H9 (cell line): ENCODE results near the gene DPYD. TPM values are rescaled to one million over a fixed set of nuclear protein-coding genes. Genes with fewer than 3 reads are reported as not detected.

Experiments used
- DNase-seq: peaks from one replicate; pipeline ENCODE4 v3.0.0-alpha.2; 2017
- H2AFZ ChIP-seq: one replicate; pipeline ENCODE4 v1.6.1; 2013; ENCODE audit warnings: mild to moderate bottlenecking, low read length, control low read depth, moderate library complexity
- H2AK5ac ChIP-seq: 2 replicates; pipeline ENCODE4 v1.6.1; 2013; ENCODE audit warnings: low read length, control low read depth, mixed read lengths; ENCODE audit not compliant: insufficient read length
- H2BK120ac ChIP-seq: one replicate; pipeline ENCODE4 v1.6.1; 2013; ENCODE audit warnings: low read depth, mild to moderate bottlenecking, low read length, control low read depth, inconsistent platforms; ENCODE audit not compliant: poor library complexity, severe bottlenecking
- H2BK12ac ChIP-seq: 2 replicates; pipeline ENCODE4 v1.6.1; 2013; ENCODE audit warnings: low read length, control low read depth, mixed read lengths, low read depth; ENCODE audit not compliant: insufficient read length
- H2BK15ac ChIP-seq: 2 replicates; pipeline ENCODE4 v1.6.1; 2013; ENCODE audit warnings: low read depth, low read length, control low read depth
- H2BK20ac ChIP-seq: one replicate; pipeline ENCODE4 v1.6.1; 2013; ENCODE audit warnings: low read depth, mild to moderate bottlenecking, low read length, control low read depth, inconsistent platforms; ENCODE audit not compliant: poor library complexity, severe bottlenecking
- H2BK5ac ChIP-seq: 2 replicates; pipeline ENCODE4 v1.6.1; 2013; ENCODE audit warnings: low read length, control low read depth, mixed read lengths; ENCODE audit not compliant: insufficient read length
- H3K14ac ChIP-seq: 2 replicates; pipeline ENCODE4 v1.6.1; 2013; ENCODE audit warnings: low read length, control low read depth; ENCODE audit not compliant: insufficient read depth
- H3K18ac ChIP-seq: 2 replicates; pipeline ENCODE4 v1.6.1; 2013; ENCODE audit warnings: low read depth, mild to moderate bottlenecking, mixed read lengths, low read length, control low read depth; ENCODE audit not compliant: insufficient read length
- H3K23ac ChIP-seq: 2 replicates; pipeline ENCODE4 v1.6.1; 2013; ENCODE audit warnings: low read length, control low read depth, mixed read lengths, low read depth; ENCODE audit not compliant: insufficient read length
- H3K23me2 ChIP-seq: 2 replicates; pipeline ENCODE4 v1.6.1; 2013; ENCODE audit warnings: low read depth, mild to moderate bottlenecking, mixed read lengths, low read length, control low read depth; ENCODE audit not compliant: insufficient read length, poor library complexity, severe bottlenecking
- H3K27ac ChIP-seq: 2 replicates; pipeline ENCODE4 v1.5.1; 2013; ENCODE audit warnings: low read length, control low read depth, mixed read lengths, low read depth; ENCODE audit not compliant: insufficient read length
- H3K27me3 ChIP-seq: 2 replicates; pipeline ENCODE4 v1.6.1; 2013; ENCODE audit warnings: low read length, control low read depth, inconsistent platforms; ENCODE audit not compliant: insufficient read depth
- H3K4ac ChIP-seq: 2 replicates; pipeline ENCODE4 v1.6.1; 2013; ENCODE audit warnings: low read depth, mild to moderate bottlenecking, control low read depth, inconsistent platforms, low read length, moderate library complexity
- H3K4me1 ChIP-seq: 2 replicates; pipeline ENCODE4 v1.6.1; 2013; ENCODE audit warnings: low read length, control low read depth, inconsistent platforms; ENCODE audit not compliant: insufficient read depth
- H3K4me2 ChIP-seq: 2 replicates; pipeline ENCODE4 v1.6.1; 2013; ENCODE audit warnings: low read length, control low read depth, mixed read lengths; ENCODE audit not compliant: insufficient read length, insufficient read depth
- H3K56ac ChIP-seq: 2 replicates; pipeline ENCODE4 v1.6.1; 2013; ENCODE audit warnings: low read depth, mild to moderate bottlenecking, mixed read lengths, low read length, control low read depth; ENCODE audit not compliant: insufficient read length
- H3K79me1 ChIP-seq: 2 replicates; pipeline ENCODE4 v1.6.1; 2013; ENCODE audit warnings: low read depth, mild to moderate bottlenecking, moderate library complexity, low read length, control low read depth, inconsistent platforms; ENCODE audit not compliant: insufficient read depth, poor library complexity, severe bottlenecking
- H3K79me2 ChIP-seq: 2 replicates; pipeline ENCODE4 v1.6.1; 2013; ENCODE audit warnings: low read length, control low read depth, inconsistent platforms; ENCODE audit not compliant: insufficient read depth
- H3K9ac ChIP-seq: 2 replicates; pipeline ENCODE4 v1.6.1; 2013; ENCODE audit warnings: low read length, control low read depth, mixed read lengths; ENCODE audit not compliant: insufficient read length; ENCODE audit errors: extremely low read depth
- H3K9me3 ChIP-seq: one replicate; pipeline ENCODE4 v1.6.1; 2013; ENCODE audit warnings: low read depth, low read length, inconsistent platforms; ENCODE audit not compliant: control insufficient read depth
- H3T11ph ChIP-seq: one replicate; pipeline ENCODE4 v1.6.1; 2013; ENCODE audit warnings: mild to moderate bottlenecking, low read length, control low read depth, inconsistent platforms
- H4K20me1 ChIP-seq: one replicate; pipeline ENCODE4 v1.6.1; 2013; ENCODE audit not compliant: control insufficient read depth, insufficient read length, insufficient read depth
- H4K5ac ChIP-seq: 2 replicates; pipeline ENCODE4 v1.6.1; 2013; ENCODE audit warnings: low read depth, mild to moderate bottlenecking, mixed read lengths, low read length, control low read depth; ENCODE audit not compliant: insufficient read length
- H4K8ac ChIP-seq: replicated peaks from 2 replicates; pipeline ENCODE4 v1.6.1; 2013; ENCODE audit warnings: low read length, control low read depth, mixed read lengths, low read depth; ENCODE audit not compliant: insufficient read length
- H4K91ac ChIP-seq: 2 replicates; pipeline ENCODE4 v1.6.1; 2013; ENCODE audit warnings: low read depth, mild to moderate bottlenecking, moderate library complexity, mixed read lengths, low read length, control low read depth; ENCODE audit not compliant: insufficient read length
- H3K27ac Mint-ChIP-seq, 3 experiments: 2 replicates in 2 of 3; 3 replicates in 1 of 3; pipeline ENCODE4 v1.8.0; 2020 to 2021; ENCODE audit warnings: mixed read lengths in 3 of 3, mild to moderate bottlenecking in 1 of 3, moderate library complexity in 1 of 3
- H3K27me3 Mint-ChIP-seq: 2 replicates; pipeline ENCODE4 v1.8.0; 2021; ENCODE audit warnings: low read depth, mild to moderate bottlenecking, moderate library complexity, mixed read lengths
- H3K36me3 Mint-ChIP-seq, 3 experiments: 2 replicates in 2 of 3; 3 replicates in 1 of 3; pipeline ENCODE4 v1.8.0; 2020 to 2021; ENCODE audit warnings: low read depth in 3 of 3, mixed read lengths in 3 of 3; ENCODE audit not compliant: insufficient read depth in 1 of 3
- H3K4me1 Mint-ChIP-seq, 2 experiments: 2 replicates each; pipeline ENCODE4 v1.8.0; 2020; ENCODE audit warnings: mixed read lengths in 2 of 2
- H3K4me3 Mint-ChIP-seq, 2 experiments: 2 replicates in 1 of 2; 3 replicates in 1 of 2; pipeline ENCODE4 v1.8.0; 2020 to 2021; ENCODE audit warnings: mild to moderate bottlenecking in 2 of 2, mixed read lengths in 2 of 2, moderate library complexity in 1 of 2
- H3K9me3 Mint-ChIP-seq, 2 experiments: 2 replicates in 1 of 2; 3 replicates in 1 of 2; pipeline ENCODE4 v1.8.0; 2020; ENCODE audit warnings: mild to moderate bottlenecking in 2 of 2, mixed read lengths in 2 of 2, moderate library complexity in 1 of 2
- CTCF ChIP-seq: fragments of 200-600 bp; sonication (generic); conservative IDR thresholded peaks from 3 replicates; pipeline ENCODE4 v1.8.0; 2021; ENCODE audit warnings: antibody characterized with exemption, mild to moderate bottlenecking
- WGBS: extraction: QIAGEN DNeasy Blood & Tissue Kit; methylation state at CpG from one replicate; pipeline ENCODE4 v1.1.7; 2013; ENCODE audit warnings: missing lambda C conversion rate, low lambda C conversion rate, mixed read lengths; ENCODE audit not compliant: insufficient read length; ENCODE audit errors: extremely low coverage; 5-methylcytosine and 5-hydroxymethylcytosine counted together
- total RNA-seq: library from RNA; stranded (reverse); gene quantifications from 2 replicates; pipeline ENCODE4 v1.2.1, GENCODE V29; 2021

Gene DPYD
- total RNA-seq, 1 experiment from 2014 or later: 0.37 TPM

GRCh38 chr1:97803026-97803425, 117.8 kb downstream of the DPYD start:
- H3K27me3 ChIP-seq: no peaks in the 10 kb centered on the region
- H3K9ac ChIP-seq: no peak overlapping the region
- TF ChIP-seq CTCF: no peak
- peaks cover 8% of the 10 kb centered on the region for H3K27me3 Mint-ChIP-seq
- H3K9me3 ChIP-seq: no peaks in the 10 kb centered on the region
- H3K4me1 Mint-ChIP-seq: no peaks in the 10 kb centered on the region; a peak in 2 of 4 replicates
- H3K4me1 ChIP-seq: no peaks in the 10 kb centered on the region
- H3K27ac ChIP-seq: no peak overlapping the region
- H2BK12ac ChIP-seq: no peak overlapping the region
- no peak overlapping the region for H3K18ac ChIP-seq
- no peak overlapping the region for H2AFZ ChIP-seq
- no peak overlapping the region for H2BK15ac ChIP-seq
- H4K91ac ChIP-seq: no peak overlapping the region
- no peak overlapping the region for H3K56ac ChIP-seq
- no peak overlapping the region for H3K4me3 Mint-ChIP-seq
- no peak overlapping the region for H2BK20ac ChIP-seq
- no peak overlapping the region for H2BK120ac ChIP-seq
- no peak overlapping the region for H2AK5ac ChIP-seq
- no peak for DNase-seq
- no peaks in the 10 kb centered on the region for H3K9me3 Mint-ChIP-seq
- H4K8ac ChIP-seq: no peak overlapping the region
- H3K14ac ChIP-seq: no peak overlapping the region
- H4K5ac ChIP-seq: no peak overlapping the region
- WGBS: no CpG with 5 or more reads among the region's 3 CpGs
- no peaks in the 10 kb centered on the region for H3K23me2 ChIP-seq
- no peak overlapping the region for H3K4me2 ChIP-seq
- no peaks in the 10 kb centered on the region for H3K36me3 Mint-ChIP-seq
- H3T11ph ChIP-seq: no peak overlapping the region
- no peaks in the 10 kb centered on the region for H3K79me1 ChIP-seq
- no peaks in the 10 kb centered on the region for H3K79me2 ChIP-seq
- no peaks in the 10 kb centered on the region for H4K20me1 ChIP-seq
- no peak overlapping the region for H3K27ac Mint-ChIP-seq
- no peak overlapping the region for H3K4ac ChIP-seq
- no peak overlapping the region for H2BK5ac ChIP-seq
- no peak overlapping the region for H3K23ac ChIP-seq
